Measurements from ENCODE around the gene PSEN1.

DNA sequence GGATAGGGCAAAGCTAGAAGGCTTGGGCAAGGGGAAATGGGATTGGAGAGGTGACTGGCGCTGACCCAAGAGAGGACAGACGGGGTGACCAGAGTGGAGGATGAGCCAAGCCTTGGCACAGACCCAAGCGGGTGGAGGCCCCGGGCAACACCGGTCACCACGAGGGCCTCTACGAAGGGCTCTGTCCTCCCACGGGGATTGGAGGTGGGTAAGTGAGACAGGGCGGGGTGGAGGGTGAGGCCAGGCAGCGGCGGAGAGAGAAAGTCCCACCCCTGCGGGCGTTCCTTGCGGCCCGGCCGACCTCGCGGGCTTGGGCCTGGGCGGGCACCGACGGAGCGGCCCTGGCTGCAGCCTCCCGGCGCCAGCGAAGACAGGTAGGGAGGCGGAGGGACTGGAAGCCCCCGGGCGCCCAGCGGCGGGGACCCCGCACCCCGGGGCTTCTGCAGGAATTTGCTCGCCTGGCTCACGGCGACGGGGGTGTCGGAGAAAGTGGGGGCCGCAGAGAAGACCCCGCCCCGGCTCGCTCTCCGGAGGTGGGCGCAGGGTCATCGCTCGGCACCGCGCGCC, 101.0 kb downstream of the PSEN1 start, which contains the start of gene PAPLN:
- TF ChIP-seq POLR2A (IDR thresholded peaks at IDR 0.05) (no peak), POLR2AphosphoS5 (IDR thresholded peaks at IDR 0.05) (no peak), CTCF (IDR thresholded peaks at IDR 0.05) (no peak)
